Embryonic facial prominence (tissue), 1 donor: ENCODE results near the gene DYNC2LI1.

Experiments used
- DNase-seq: peaks from one replicate; pipeline ENCODE4 v3.0.0-alpha.2; 2016; ENCODE audit errors: extremely low spot score

Gene DYNC2LI1

GRCh38 chr2:43846140-43846793 is 72.4 kb downstream of the DYNC2LI1 start:
- DNase-seq, result no peak

- DNase-seq, result no peak
Observed at GRCh38 chr2:43848214-43848613, 74.4 kb downstream of the DYNC2LI1 start.

GRCh38 chr2:43851011-43851980 is 77.5 kb downstream of the DYNC2LI1 start:
- no peak for DNase-seq

- no peak for DNase-seq
Observed at GRCh38 chr2:43852196-43852730, 78.4 kb downstream of the DYNC2LI1 start.

GRCh38 chr2:43853141-43854081 is 79.6 kb downstream of the DYNC2LI1 start:
- DNase-seq, result no peak

GRCh38 chr2:43854671-43855070 is 80.8 kb downstream of the DYNC2LI1 start:
- DNase-seq, result no peak

- no peak for DNase-seq
Observed at GRCh38 chr2:43855292-43855691, 81.5 kb downstream of the DYNC2LI1 start.
